ENCODE measurements around the gene KRTAP19-4.

- TF ChIP-seq ARNT (IDR thresholded peaks at IDR 0.05) (no peak), TARDBP (IDR thresholded peaks at IDR 0.05) (no peak), SP1 (IDR thresholded peaks at IDR 0.05) (no peak), CTBP1 (IDR thresholded peaks at IDR 0.05; ENCODE audit: borderline replicate concordance) (no peak)
Observed at GRCh38 chr21:30497065-30497464, at the start of gene KRTAP19-4.
